ENCODE measurements around the gene DGLUCY. TPM values are rescaled to one million over a fixed set of nuclear protein-coding genes. Genes with fewer than 3 reads are reported as not detected.

DGLUCY gene
- total RNA-seq, 1 donor from 2014 or later = 20.0 TPM

DNA sequence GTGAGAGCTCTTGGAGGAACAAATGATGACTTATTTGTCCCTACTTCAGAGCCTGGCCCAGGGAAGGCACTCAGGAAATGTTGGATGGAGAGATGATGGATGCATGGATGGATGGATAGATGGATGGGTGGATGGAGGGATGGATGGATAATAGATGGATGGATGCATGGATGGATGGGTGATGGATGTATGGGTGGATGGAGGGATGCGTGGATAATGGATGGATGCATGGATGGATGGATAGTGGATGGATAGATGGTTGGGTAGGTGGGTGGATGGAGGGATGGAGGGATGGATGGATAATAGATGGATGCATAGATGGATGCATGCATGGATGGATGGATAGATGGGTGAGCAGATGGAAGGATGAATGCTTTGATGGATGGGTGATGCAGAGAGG, 107.4 kb downstream of the DGLUCY start:
- no peak overlapping the region for H3K27ac ChIP-seq (ENCODE audit: low read depth, low read length)
- no peak for DNase-seq (ENCODE audit: low read depth)
- H3K4me3 Mint-ChIP-seq (ENCODE audit: unreplicated experiment) = no peak overlapping the region
- TF ChIP-seq EZH2 (IDR thresholded peaks at IDR 0.05; ENCODE audit: insufficient read depth, low read length) (no peak), CTCF (IDR thresholded peaks at IDR 0.05; ENCODE audit: insufficient read depth, low read depth, low read length) (no peak)
- no peak overlapping the region for H2AFZ ChIP-seq (ENCODE audit: low read depth, low read length)
- no peak overlapping the region for H3K4me2 ChIP-seq (ENCODE audit: low read length)
- H3K27me3 ChIP-seq (ENCODE audit: insufficient read depth, low read length) = no peaks in the 10 kb centered on the region
- H3K36me3 Mint-ChIP-seq (ENCODE audit: low read depth, unreplicated experiment) = peaks cover 32% of the 10 kb centered on the region
- no peak overlapping the region for H3K4me3 ChIP-seq (ENCODE audit: insufficient read depth, low read depth, low read length)
- peaks cover 7% of the 10 kb centered on the region for H3K4me1 Mint-ChIP-seq (ENCODE audit: low read depth, unreplicated experiment)
- H3K9me3 ChIP-seq (ENCODE audit: insufficient read depth, low read depth, low read length) = no peaks in the 10 kb centered on the region
- H3K4me1 ChIP-seq (ENCODE audit: insufficient read depth, low read length) = peaks cover 10% of the 10 kb centered on the region
- no peaks in the 10 kb centered on the region for H3K79me2 ChIP-seq (ENCODE audit: insufficient read depth, low read length)
- FAIRE-seq = no peak
- no peaks in the 10 kb centered on the region for H4K20me1 ChIP-seq (ENCODE audit: insufficient read depth, low read length)
- no peaks in the 10 kb centered on the region for H3K36me3 ChIP-seq (ENCODE audit: insufficient read depth, low read length)
- H3K27ac Mint-ChIP-seq (ENCODE audit: unreplicated experiment) = no peak overlapping the region
- peaks cover 7% of the 10 kb centered on the region for H3K9me3 Mint-ChIP-seq (ENCODE audit: unreplicated experiment)
- H3K27me3 Mint-ChIP-seq (ENCODE audit: low read depth, unreplicated experiment) = no peaks in the 10 kb centered on the region
- H3K9ac ChIP-seq (ENCODE audit: low read length) = no peak overlapping the region

- H3K27me3 ChIP-seq (ENCODE audit: insufficient read depth, low read length) = no peaks in the 10 kb centered on the region
- no peak overlapping the region for H3K27ac Mint-ChIP-seq (ENCODE audit: unreplicated experiment)
- FAIRE-seq = no peak
- no peaks in the 10 kb centered on the region for H3K36me3 ChIP-seq (ENCODE audit: insufficient read depth, low read length)
- no peaks in the 10 kb centered on the region for H3K9me3 ChIP-seq (ENCODE audit: insufficient read depth, low read depth, low read length)
- no peaks in the 10 kb centered on the region for H3K79me2 ChIP-seq (ENCODE audit: insufficient read depth, low read length)
- no peak overlapping the region for H3K27ac ChIP-seq (ENCODE audit: low read depth, low read length)
- TF ChIP-seq CTCF (IDR thresholded peaks at IDR 0.05; ENCODE audit: insufficient read depth, low read depth, low read length) = no peak
- no peak for TF ChIP-seq EZH2 (IDR thresholded peaks at IDR 0.05; ENCODE audit: insufficient read depth, low read length)
- no peak overlapping the region for H3K4me3 ChIP-seq (ENCODE audit: insufficient read depth, low read depth, low read length)
- H3K4me2 ChIP-seq (ENCODE audit: low read length) = no peak overlapping the region
- no peak overlapping the region for H2AFZ ChIP-seq (ENCODE audit: low read depth, low read length)
- H4K20me1 ChIP-seq (ENCODE audit: insufficient read depth, low read length) = no peaks in the 10 kb centered on the region
- no peak overlapping the region for H3K4me3 Mint-ChIP-seq (ENCODE audit: unreplicated experiment)
- peaks cover 5% of the 10 kb centered on the region for H3K9me3 Mint-ChIP-seq (ENCODE audit: unreplicated experiment)
- H3K27me3 Mint-ChIP-seq (ENCODE audit: low read depth, unreplicated experiment) = no peaks in the 10 kb centered on the region
- peaks cover 16% of the 10 kb centered on the region for H3K4me1 ChIP-seq (ENCODE audit: insufficient read depth, low read length)
- H3K9ac ChIP-seq (ENCODE audit: low read length) = no peak overlapping the region
- DNase-seq (ENCODE audit: low read depth) = no peak
- H3K4me1 Mint-ChIP-seq (ENCODE audit: low read depth, unreplicated experiment) = peaks cover 13% of the 10 kb centered on the region
- peaks cover 21% of the 10 kb centered on the region for H3K36me3 Mint-ChIP-seq (ENCODE audit: low read depth, unreplicated experiment)
These were observed 109.3 kb downstream of the DGLUCY start for GRCh38 chr14:91223028-91223783.

- peak; percentile 13 for DNase-seq (ENCODE audit: low read depth)
These were observed 111.2 kb downstream of the DGLUCY start for GRCh38 chr14:91225025-91225424.

More at GRCh38 chr14:91225025-91225424, 111.2 kb downstream of the DGLUCY start:
- no peak overlapping the region for H3K9ac ChIP-seq (ENCODE audit: low read length)
- H3K4me3 ChIP-seq (ENCODE audit: insufficient read depth, low read depth, low read length) = no peak overlapping the region
- H4K20me1 ChIP-seq (ENCODE audit: insufficient read depth, low read length) = no peaks in the 10 kb centered on the region
- Mint-ChIP-seq H3K4me3 (ENCODE audit: unreplicated experiment) (no peak overlapping the region), H3K27me3 (ENCODE audit: low read depth, unreplicated experiment) (no peaks in the 10 kb centered on the region), H3K27ac (ENCODE audit: unreplicated experiment) (no peak overlapping the region), H3K36me3 (ENCODE audit: low read depth, unreplicated experiment) (peaks cover 22% of the 10 kb centered on the region), H3K4me1 (ENCODE audit: low read depth, unreplicated experiment) (peaks cover 29% of the 10 kb centered on the region), H3K9me3 (ENCODE audit: unreplicated experiment) (peaks cover 5% of the 10 kb centered on the region)
- no peak for TF ChIP-seq CTCF (IDR thresholded peaks at IDR 0.05; ENCODE audit: insufficient read depth, low read depth, low read length)
- no peak for TF ChIP-seq EZH2 (IDR thresholded peaks at IDR 0.05; ENCODE audit: insufficient read depth, low read length)
- no peaks in the 10 kb centered on the region for H3K36me3 ChIP-seq (ENCODE audit: insufficient read depth, low read length)
- H3K27ac ChIP-seq (ENCODE audit: low read depth, low read length) = no peak overlapping the region
- H3K27me3 ChIP-seq (ENCODE audit: insufficient read depth, low read length) = no peaks in the 10 kb centered on the region
- peak; percentile 13 for FAIRE-seq
- H3K4me2 ChIP-seq (ENCODE audit: low read length) = no peak overlapping the region
- H2AFZ ChIP-seq (ENCODE audit: low read depth, low read length) = no peak overlapping the region
- H3K9me3 ChIP-seq (ENCODE audit: insufficient read depth, low read depth, low read length) = no peaks in the 10 kb centered on the region
- H3K79me2 ChIP-seq (ENCODE audit: insufficient read depth, low read length) = no peaks in the 10 kb centered on the region
- peaks cover 24% of the 10 kb centered on the region for H3K4me1 ChIP-seq (ENCODE audit: insufficient read depth, low read length)
